ENCODE results near the gene ADGRD1.

- TF ChIP-seq CTCF (IDR thresholded peaks at IDR 0.05) (no peak), NR2C2 (CRISPR knock-in tag; IDR thresholded peaks at IDR 0.05) (no peak)
Measured at GRCh38 chr12:131138638-131139362, 185.1 kb downstream of the ADGRD1 start.

All from WTC11 (cell line).